ENCODE data around the gene DLGAP1.

DNA sequence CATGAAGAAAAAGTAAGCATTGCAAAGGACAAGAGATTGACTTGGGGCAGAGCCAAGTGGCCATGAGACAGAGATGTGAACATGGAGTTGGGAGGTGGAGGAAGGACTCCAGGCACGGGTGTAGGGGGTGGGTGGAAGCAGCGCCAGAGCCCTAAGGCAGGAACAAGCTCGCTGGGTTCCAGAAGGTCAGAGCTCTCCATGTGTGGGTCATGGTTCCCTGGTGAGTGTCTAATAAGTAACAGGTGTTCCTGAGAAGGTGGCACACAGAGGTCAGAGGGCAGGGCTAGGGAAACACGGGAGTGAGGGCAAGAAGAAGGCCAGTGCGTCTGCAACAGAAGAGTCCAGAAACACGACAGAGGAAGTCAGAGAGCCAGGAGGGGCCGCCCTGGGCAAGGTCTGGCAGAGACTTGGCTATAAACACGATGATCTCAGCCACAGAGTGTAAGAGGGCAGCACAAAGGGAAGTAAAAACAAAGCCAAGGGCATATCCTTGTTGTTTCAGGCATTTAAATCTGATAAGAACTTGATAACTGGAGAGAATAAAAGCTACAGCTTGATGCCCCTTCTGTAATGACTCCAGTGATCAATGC is 744.3 kb downstream of the DLGAP1 start:
- TF ChIP-seq EZH2 (IDR thresholded peaks at IDR 0.05), result no peak
- TF ChIP-seq, protein P1, sequence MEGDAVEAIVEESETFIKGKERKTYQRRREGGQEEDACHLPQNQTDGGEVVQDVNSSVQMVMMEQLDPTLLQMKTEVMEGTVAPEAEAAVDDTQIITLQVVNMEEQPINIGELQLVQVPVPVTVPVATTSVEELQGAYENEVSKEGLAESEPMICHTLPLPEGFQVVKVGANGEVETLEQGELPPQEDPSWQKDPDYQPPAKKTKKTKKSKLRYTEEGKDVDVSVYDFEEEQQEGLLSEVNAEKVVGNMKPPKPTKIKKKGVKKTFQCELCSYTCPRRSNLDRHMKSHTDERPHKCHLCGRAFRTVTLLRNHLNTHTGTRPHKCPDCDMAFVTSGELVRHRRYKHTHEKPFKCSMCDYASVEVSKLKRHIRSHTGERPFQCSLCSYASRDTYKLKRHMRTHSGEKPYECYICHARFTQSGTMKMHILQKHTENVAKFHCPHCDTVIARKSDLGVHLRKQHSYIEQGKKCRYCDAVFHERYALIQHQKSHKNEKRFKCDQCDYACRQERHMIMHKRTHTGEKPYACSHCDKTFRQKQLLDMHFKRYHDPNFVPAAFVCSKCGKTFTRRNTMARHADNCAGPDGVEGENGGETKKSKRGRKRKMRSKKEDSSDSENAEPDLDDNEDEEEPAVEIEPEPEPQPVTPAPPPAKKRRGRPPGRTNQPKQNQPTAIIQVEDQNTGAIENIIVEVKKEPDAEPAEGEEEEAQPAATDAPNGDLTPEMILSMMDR (IDR thresholded peaks at IDR 0.05), result no peak
- no peak for TF ChIP-seq EZH2phosphoT487 (IDR thresholded peaks at IDR 0.05)
